NT2/D1 (cell line): ENCODE results near the gene PGAM4.

Experiments
- SUZ12 ChIP-seq: IDR thresholded peaks from 2 replicates; pipeline ENCODE4 v1.6.1; 2011; ENCODE audit not compliant: insufficient read length, insufficient read depth; ENCODE audit errors: extremely low read depth
- YY1 ChIP-seq: IDR thresholded peaks from 2 replicates; pipeline ENCODE4 v1.6.1; 2011; ENCODE audit not compliant: insufficient read length, insufficient read depth
- ZNF274 ChIP-seq: IDR thresholded peaks from 2 replicates; pipeline ENCODE4 v1.6.1; 2011; ENCODE audit warnings: mild to moderate bottlenecking, low read depth, low read length

DNA sequence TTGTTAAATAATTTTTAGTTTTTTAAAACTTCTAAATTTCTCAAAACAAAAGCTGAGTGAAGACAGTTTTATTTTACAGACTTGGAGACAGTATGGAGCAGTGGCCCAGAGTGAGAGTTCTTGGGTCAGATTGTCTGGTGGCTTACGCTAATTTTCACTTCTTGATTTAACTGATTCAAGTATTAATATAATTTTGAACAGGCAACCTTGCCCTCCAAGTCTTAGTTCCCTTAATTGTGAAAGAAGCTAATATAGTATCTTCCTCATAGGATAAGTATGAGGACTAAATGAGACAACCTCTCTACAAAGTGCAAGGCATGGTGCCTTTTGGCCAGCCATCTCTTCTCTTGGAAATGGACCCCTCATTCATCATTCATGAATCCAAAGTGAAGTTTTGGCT lies 33.6 kb downstream of the PGAM4 start:
- TF ChIP-seq ZNF274 (no peak), YY1 (no peak), SUZ12 (no peak)
